GM19099 (cell line): ENCODE measurements around the gene PPP2R3B.

Experiments
- POLR2A ChIP-seq: IDR thresholded peaks from 3 replicates; pipeline ENCODE4 v1.6.1; 2011; ENCODE audit warnings: low read depth; ENCODE audit not compliant: insufficient read length; ENCODE audit errors: extremely low read depth

The PPP2R3B gene

GRCh38 chrX:314781-315595, 71.7 kb downstream of the PPP2R3B start:
- no peak for TF ChIP-seq POLR2A

GRCh38 chrX:314049-314448, 72.7 kb downstream of the PPP2R3B start:
- TF ChIP-seq POLR2A: no peak

- TF ChIP-seq POLR2A: no peak
Measured at GRCh38 chrX:313546-313945, 73.2 kb downstream of the PPP2R3B start.

- TF ChIP-seq POLR2A: no peak
Measured at GRCh38 chrX:312621-313331, 73.9 kb downstream of the PPP2R3B start.

- no peak for TF ChIP-seq POLR2A
Measured at GRCh38 chrX:311156-312129, 75.3 kb downstream of the PPP2R3B start.

- TF ChIP-seq POLR2A: no peak
Measured at GRCh38 chrX:310621-311155, 76.0 kb downstream of the PPP2R3B start.

- TF ChIP-seq POLR2A: no peak
Measured at GRCh38 chrX:308821-309520, 77.7 kb downstream of the PPP2R3B start.

GRCh38 chrX:307261-308111, 79.2 kb downstream of the PPP2R3B start:
- TF ChIP-seq POLR2A: no peak

- no peak for TF ChIP-seq POLR2A
Measured at GRCh38 chrX:302975-303374, 83.7 kb downstream of the PPP2R3B start.

GRCh38 chrX:300334-300733, 86.4 kb downstream of the PPP2R3B start:
- no peak for TF ChIP-seq POLR2A

GRCh38 chrX:298993-299392, 87.7 kb downstream of the PPP2R3B start:
- no peak for TF ChIP-seq POLR2A

- no peak for TF ChIP-seq POLR2A
Measured at GRCh38 chrX:295136-295535, 91.6 kb downstream of the PPP2R3B start.
